H9 (cell line): Measurements from ENCODE around the gene HOMER3. TPM values are rescaled to one million over a fixed set of nuclear protein-coding genes. Genes with fewer than 3 reads are reported as not detected.

ENCODE experiments used
- DNase-seq: peaks from one replicate; pipeline ENCODE4 v3.0.0-alpha.2; 2017
- H2AFZ ChIP-seq: one replicate; pipeline ENCODE4 v1.6.1; 2013; ENCODE audit warnings: mild to moderate bottlenecking, low read length, control low read depth, moderate library complexity
- H2AK5ac ChIP-seq: 2 replicates; pipeline ENCODE4 v1.6.1; 2013; ENCODE audit warnings: low read length, control low read depth, mixed read lengths; ENCODE audit not compliant: insufficient read length
- H2BK120ac ChIP-seq: one replicate; pipeline ENCODE4 v1.6.1; 2013; ENCODE audit warnings: low read depth, mild to moderate bottlenecking, low read length, control low read depth, inconsistent platforms; ENCODE audit not compliant: poor library complexity, severe bottlenecking
- H2BK12ac ChIP-seq: 2 replicates; pipeline ENCODE4 v1.6.1; 2013; ENCODE audit warnings: low read length, control low read depth, mixed read lengths, low read depth; ENCODE audit not compliant: insufficient read length
- H2BK15ac ChIP-seq: 2 replicates; pipeline ENCODE4 v1.6.1; 2013; ENCODE audit warnings: low read depth, low read length, control low read depth
- H2BK20ac ChIP-seq: one replicate; pipeline ENCODE4 v1.6.1; 2013; ENCODE audit warnings: low read depth, mild to moderate bottlenecking, low read length, control low read depth, inconsistent platforms; ENCODE audit not compliant: poor library complexity, severe bottlenecking
- H2BK5ac ChIP-seq: 2 replicates; pipeline ENCODE4 v1.6.1; 2013; ENCODE audit warnings: low read length, control low read depth, mixed read lengths; ENCODE audit not compliant: insufficient read length
- H3K14ac ChIP-seq: 2 replicates; pipeline ENCODE4 v1.6.1; 2013; ENCODE audit warnings: low read length, control low read depth; ENCODE audit not compliant: insufficient read depth
- H3K18ac ChIP-seq: 2 replicates; pipeline ENCODE4 v1.6.1; 2013; ENCODE audit warnings: low read depth, mild to moderate bottlenecking, mixed read lengths, low read length, control low read depth; ENCODE audit not compliant: insufficient read length
- H3K23ac ChIP-seq: 2 replicates; pipeline ENCODE4 v1.6.1; 2013; ENCODE audit warnings: low read length, control low read depth, mixed read lengths, low read depth; ENCODE audit not compliant: insufficient read length
- H3K23me2 ChIP-seq: 2 replicates; pipeline ENCODE4 v1.6.1; 2013; ENCODE audit warnings: low read depth, mild to moderate bottlenecking, mixed read lengths, low read length, control low read depth; ENCODE audit not compliant: insufficient read length, poor library complexity, severe bottlenecking
- H3K27ac ChIP-seq: 2 replicates; pipeline ENCODE4 v1.5.1; 2013; ENCODE audit warnings: low read length, control low read depth, mixed read lengths, low read depth; ENCODE audit not compliant: insufficient read length
- H3K27me3 ChIP-seq: 2 replicates; pipeline ENCODE4 v1.6.1; 2013; ENCODE audit warnings: low read length, control low read depth, inconsistent platforms; ENCODE audit not compliant: insufficient read depth
- H3K4ac ChIP-seq: 2 replicates; pipeline ENCODE4 v1.6.1; 2013; ENCODE audit warnings: low read depth, mild to moderate bottlenecking, control low read depth, inconsistent platforms, low read length, moderate library complexity
- H3K4me1 ChIP-seq: 2 replicates; pipeline ENCODE4 v1.6.1; 2013; ENCODE audit warnings: low read length, control low read depth, inconsistent platforms; ENCODE audit not compliant: insufficient read depth
- H3K4me2 ChIP-seq: 2 replicates; pipeline ENCODE4 v1.6.1; 2013; ENCODE audit warnings: low read length, control low read depth, mixed read lengths; ENCODE audit not compliant: insufficient read length, insufficient read depth
- H3K56ac ChIP-seq: 2 replicates; pipeline ENCODE4 v1.6.1; 2013; ENCODE audit warnings: low read depth, mild to moderate bottlenecking, mixed read lengths, low read length, control low read depth; ENCODE audit not compliant: insufficient read length
- H3K79me1 ChIP-seq: 2 replicates; pipeline ENCODE4 v1.6.1; 2013; ENCODE audit warnings: low read depth, mild to moderate bottlenecking, moderate library complexity, low read length, control low read depth, inconsistent platforms; ENCODE audit not compliant: insufficient read depth, poor library complexity, severe bottlenecking
- H3K79me2 ChIP-seq: 2 replicates; pipeline ENCODE4 v1.6.1; 2013; ENCODE audit warnings: low read length, control low read depth, inconsistent platforms; ENCODE audit not compliant: insufficient read depth
- H3K9ac ChIP-seq: 2 replicates; pipeline ENCODE4 v1.6.1; 2013; ENCODE audit warnings: low read length, control low read depth, mixed read lengths; ENCODE audit not compliant: insufficient read length; ENCODE audit errors: extremely low read depth
- H3K9me3 ChIP-seq: one replicate; pipeline ENCODE4 v1.6.1; 2013; ENCODE audit warnings: low read depth, low read length, inconsistent platforms; ENCODE audit not compliant: control insufficient read depth
- H3T11ph ChIP-seq: one replicate; pipeline ENCODE4 v1.6.1; 2013; ENCODE audit warnings: mild to moderate bottlenecking, low read length, control low read depth, inconsistent platforms
- H4K20me1 ChIP-seq: one replicate; pipeline ENCODE4 v1.6.1; 2013; ENCODE audit not compliant: control insufficient read depth, insufficient read length, insufficient read depth
- H4K5ac ChIP-seq: 2 replicates; pipeline ENCODE4 v1.6.1; 2013; ENCODE audit warnings: low read depth, mild to moderate bottlenecking, mixed read lengths, low read length, control low read depth; ENCODE audit not compliant: insufficient read length
- H4K8ac ChIP-seq: replicated peaks from 2 replicates; pipeline ENCODE4 v1.6.1; 2013; ENCODE audit warnings: low read length, control low read depth, mixed read lengths, low read depth; ENCODE audit not compliant: insufficient read length
- H4K91ac ChIP-seq: 2 replicates; pipeline ENCODE4 v1.6.1; 2013; ENCODE audit warnings: low read depth, mild to moderate bottlenecking, moderate library complexity, mixed read lengths, low read length, control low read depth; ENCODE audit not compliant: insufficient read length
- H3K27ac Mint-ChIP-seq, 3 experiments: 2 replicates in 2 of 3; 3 replicates in 1 of 3; pipeline ENCODE4 v1.8.0; 2020 to 2021; ENCODE audit warnings: mixed read lengths in 3 of 3, mild to moderate bottlenecking in 1 of 3, moderate library complexity in 1 of 3
- H3K27me3 Mint-ChIP-seq: 2 replicates; pipeline ENCODE4 v1.8.0; 2021; ENCODE audit warnings: low read depth, mild to moderate bottlenecking, moderate library complexity, mixed read lengths
- H3K36me3 Mint-ChIP-seq, 3 experiments: 2 replicates in 2 of 3; 3 replicates in 1 of 3; pipeline ENCODE4 v1.8.0; 2020 to 2021; ENCODE audit warnings: low read depth in 3 of 3, mixed read lengths in 3 of 3; ENCODE audit not compliant: insufficient read depth in 1 of 3
- H3K4me1 Mint-ChIP-seq, 2 experiments: 2 replicates each; pipeline ENCODE4 v1.8.0; 2020; ENCODE audit warnings: mixed read lengths in 2 of 2
- H3K4me3 Mint-ChIP-seq, 2 experiments: 2 replicates in 1 of 2; 3 replicates in 1 of 2; pipeline ENCODE4 v1.8.0; 2020 to 2021; ENCODE audit warnings: mild to moderate bottlenecking in 2 of 2, mixed read lengths in 2 of 2, moderate library complexity in 1 of 2
- H3K9me3 Mint-ChIP-seq, 2 experiments: 2 replicates in 1 of 2; 3 replicates in 1 of 2; pipeline ENCODE4 v1.8.0; 2020; ENCODE audit warnings: mild to moderate bottlenecking in 2 of 2, mixed read lengths in 2 of 2, moderate library complexity in 1 of 2
- CTCF ChIP-seq: fragments of 200-600 bp; sonication (generic); conservative IDR thresholded peaks from 3 replicates; pipeline ENCODE4 v1.8.0; 2021; ENCODE audit warnings: antibody characterized with exemption, mild to moderate bottlenecking
- WGBS: extraction: QIAGEN DNeasy Blood & Tissue Kit; methylation state at CpG from one replicate; pipeline ENCODE4 v1.1.7; 2013; ENCODE audit warnings: missing lambda C conversion rate, low lambda C conversion rate, mixed read lengths; ENCODE audit not compliant: insufficient read length; ENCODE audit errors: extremely low coverage; 5-methylcytosine and 5-hydroxymethylcytosine counted together
- total RNA-seq: library from RNA; stranded (reverse); gene quantifications from 2 replicates; pipeline ENCODE4 v1.2.1, GENCODE V29; 2021

HOMER3 gene
- total RNA-seq, 1 experiment from 2014 or later, result 20.2 TPM

GRCh38 chr19:18972851-18973250 is 31.8 kb upstream of the HOMER3 start:
- H2AFZ ChIP-seq, result no peak overlapping the region
- no peak overlapping the region for H3K4me3 Mint-ChIP-seq
- no peak for TF ChIP-seq CTCF

More at GRCh38 chr19:18972851-18973250, 31.8 kb upstream of the HOMER3 start:
- H4K20me1 ChIP-seq, result no peaks in the 10 kb centered on the region
- no peaks in the 10 kb centered on the region for H3K9me3 ChIP-seq
- no peak overlapping the region for H3K4me2 ChIP-seq
- H3K27ac ChIP-seq, result no peak overlapping the region
- H3K4me1 ChIP-seq, result no peaks in the 10 kb centered on the region
- no peak overlapping the region for H3K4ac ChIP-seq
- Mint-ChIP-seq H3K4me1 (no peaks in the 10 kb centered on the region), H3K27ac (no peak overlapping the region), H3K9me3 (peaks cover 3 to 4% of the 10 kb centered on the region in 2 experiments; a peak in 3 of 5 replicates), H3K27me3 (peaks cover 19% of the 10 kb centered on the region), H3K36me3 (peaks cover 0 to 4% (median 0%) of the 10 kb centered on the region in 3 experiments; a peak in 1 of 7 replicates)
- no peak overlapping the region for H4K8ac ChIP-seq
- no peak overlapping the region for H2BK12ac ChIP-seq
- no peak overlapping the region for H3K18ac ChIP-seq
- H4K91ac ChIP-seq, result no peak overlapping the region
- no CpG with 5 or more reads among the region's 5 CpGs for WGBS
- no peak overlapping the region for H2AK5ac ChIP-seq
- no peak overlapping the region for H4K5ac ChIP-seq
- no peak overlapping the region for H2BK120ac ChIP-seq
- no peak overlapping the region for H2BK20ac ChIP-seq
- no peak overlapping the region for H3K9ac ChIP-seq
- H3K14ac ChIP-seq, result no peak overlapping the region
- no peak overlapping the region for H2BK5ac ChIP-seq
- H3K23ac ChIP-seq, result no peak overlapping the region
- H3K23me2 ChIP-seq, result no peaks in the 10 kb centered on the region
- DNase-seq, result no peak
- H3T11ph ChIP-seq, result no peak overlapping the region
- no peaks in the 10 kb centered on the region for H3K27me3 ChIP-seq
- H3K79me2 ChIP-seq, result no peaks in the 10 kb centered on the region
- H3K56ac ChIP-seq, result no peak overlapping the region
- no peaks in the 10 kb centered on the region for H3K79me1 ChIP-seq
- no peak overlapping the region for H2BK15ac ChIP-seq
